Activated CD4-positive, alpha-beta T cell treated with anti-CD3 and anti-CD28 coated beads, Interleukin-2, amount 50 U/mL, for 24 hours (primary cell): Measurements from ENCODE around the gene GPR135.

ENCODE experiments used
- DNase-seq, 2 donors: peaks; one replicate each; pipeline ENCODE4 v3.0.0-alpha.2; 2020; ENCODE audit warnings: low read depth in 1 of 2, low spot score in 1 of 2

The GPR135 gene

DNA sequence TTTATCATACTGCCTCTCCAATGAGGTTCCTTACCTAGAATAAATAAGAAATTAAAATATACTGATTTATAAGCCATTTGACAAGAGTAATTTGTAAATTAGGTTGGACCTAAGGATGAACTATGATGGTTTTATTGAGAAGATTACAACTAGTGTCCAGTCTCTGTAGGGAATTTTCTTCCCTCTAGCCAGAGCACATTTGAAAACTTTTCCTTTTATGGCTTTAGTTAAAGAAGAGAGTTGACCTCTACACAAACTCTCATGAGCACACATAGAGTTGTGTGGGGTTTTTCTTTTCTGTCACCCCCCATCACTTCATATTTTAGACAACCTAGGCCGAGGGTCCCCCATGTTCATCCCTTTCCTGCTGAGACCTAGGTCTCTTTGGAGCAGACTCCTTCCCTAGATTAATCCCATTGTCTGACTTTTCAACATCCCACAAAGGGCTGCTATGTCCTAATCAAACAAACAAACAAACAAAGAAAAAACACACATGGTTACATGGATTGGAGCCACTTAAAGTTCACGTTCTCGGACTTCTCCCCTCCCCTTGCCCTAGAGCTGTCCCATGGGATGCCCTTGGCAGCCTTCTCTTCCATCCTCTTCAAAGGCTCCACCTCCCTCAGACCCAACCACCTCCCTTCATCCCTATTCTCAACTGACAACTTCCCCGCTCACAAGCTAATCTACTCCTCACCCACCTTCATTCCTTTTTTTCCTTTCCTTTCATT is 40.7 kb downstream of the GPR135 start:
- no peak for DNase-seq

- DNase-seq = no peak
Measured at GRCh38 chr14:59422069-59422881, 42.9 kb downstream of the GPR135 start.

DNA sequence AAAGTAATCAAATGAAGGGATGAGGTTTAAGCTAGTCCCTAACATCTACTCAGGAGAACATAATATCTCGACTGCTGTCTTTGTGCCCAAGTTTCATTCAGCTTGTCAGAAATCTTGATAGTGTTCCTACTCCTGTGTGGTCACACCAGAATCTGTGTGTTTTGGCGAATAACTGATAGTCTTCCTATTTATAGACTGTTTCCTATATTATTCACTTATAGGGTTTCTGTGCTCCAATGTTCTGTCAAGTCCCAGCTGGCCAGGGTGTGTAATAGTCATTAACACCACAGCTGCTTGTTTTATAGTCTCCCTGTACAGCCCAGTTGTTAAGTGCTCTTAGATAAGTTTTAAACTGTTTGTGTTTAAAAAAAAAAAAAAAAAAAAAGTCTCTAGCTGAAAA is 45.9 kb downstream of the GPR135 start:
- no peak for DNase-seq

- DNase-seq = no peak
Measured at GRCh38 chr14:59417311-59417710, 47.9 kb downstream of the GPR135 start.

- no peak for DNase-seq
Measured at GRCh38 chr14:59415836-59416602, 49.2 kb downstream of the GPR135 start.
